HepG2 (cell line): ENCODE data around the gene DLX4. TPM values are rescaled to one million over a fixed set of nuclear protein-coding genes. Genes with fewer than 3 reads are reported as not detected.

Experiments used
- ATAC-seq: fragments of 200-7000 bp; cut with Tn5 transposase; 3 replicates; pipeline ENCODE4 v1.9.1; 2020; ENCODE audit warnings: mild to moderate bottlenecking, moderate library complexity
- BruUV-seq: library from RNA; stranded (reverse); fragments of 400-500 nt; replicated peaks from 2 replicates; lab custom pipeline; 2021; lab: Mats Ljungman, UMichigan
- CTCF ChIA-PET: fragments of 300-600 bp; formaldehyde crosslinking; extraction: SDS; loops from one replicate; lab custom pipeline; 2021; ENCODE audit warnings: low total read pairs, inconsistent platforms, low intra/inter-chr PET ratio; lab: Yijun Ruan, JAX
- POLR2A ChIA-PET: fragments of 350-600 bp; sonication (Branson Sonifier 250); formaldehyde crosslinking; loops from one replicate; lab custom pipeline; 2020; ENCODE audit warnings: antibody characterized with exemption, inconsistent platforms; lab: Yijun Ruan, JAX
- DNase-seq: peaks from one replicate; pipeline ENCODE4 v3.0.0-alpha.2; 2015; ENCODE audit warnings: low spot score
- FAIRE-seq: peaks from 3 replicates; lab custom pipeline; 2011; peaks lifted over from hg19 to GRCh38; lab: Jason Lieb, UNC
- H2AFZ ChIP-seq: one replicate; pipeline ENCODE4 v1.6.1; 2011; ENCODE audit warnings: low read length, inconsistent platforms
- H3K27ac ChIP-seq: fragments of 300-600 bp; 3 replicates; pipeline ENCODE4 v1.8.0; 2011; ENCODE audit warnings: mixed run types, mild to moderate bottlenecking, mixed read lengths, low read length, inconsistent platforms; ENCODE audit not compliant: insufficient read depth; ENCODE audit errors: extremely low read length
- H3K27me3 ChIP-seq, 2 experiments: fragments of 200-600 bp in 1 of 2; 2 replicates in 1 of 2; 3 replicates in 1 of 2; pipeline versions ENCODE4 v1.6.0 to v1.8.0; 2011; ENCODE audit warnings: low read length in 2 of 2, mild to moderate bottlenecking in 2 of 2, moderate library complexity in 2 of 2, inconsistent platforms in 1 of 2; ENCODE audit not compliant: insufficient read depth in 2 of 2, control insufficient read depth in 1 of 2
- H3K36me3 ChIP-seq, 2 experiments: fragments of 200-600 bp in 1 of 2; replicated peaks in 1 of 2; 2 replicates in 1 of 2; 3 replicates in 1 of 2; pipeline versions ENCODE4 v1.5.1 to v1.8.0; 2011; ENCODE audit warnings: low read length in 2 of 2, inconsistent platforms in 1 of 2; ENCODE audit not compliant: insufficient read depth in 2 of 2, control insufficient read depth in 1 of 2
- H3K4me1 ChIP-seq: 2 replicates; pipeline ENCODE4 v1.5.1; 2012; ENCODE audit warnings: low read length, inconsistent platforms; ENCODE audit not compliant: insufficient read depth
- H3K4me2 ChIP-seq: 2 replicates; pipeline ENCODE4 v1.6.0; 2011; ENCODE audit warnings: low read depth, low read length, inconsistent platforms
- H3K4me3 ChIP-seq, 3 experiments: fragments of 200-600 bp in 1 of 3; sonication (generic), shearing (Covaris generic) in 1 of 3; replicated peaks in 1 of 3; 2 replicates each; pipeline ENCODE4 v1.5.1; 2011 to 2016; ENCODE audit warnings: low read length in 3 of 3, inconsistent platforms in 2 of 3, low read depth in 2 of 3, mild to moderate bottlenecking in 2 of 3, control low read depth in 1 of 3, mixed read lengths in 1 of 3; ENCODE audit not compliant: insufficient read depth in 1 of 3
- H3K79me2 ChIP-seq: one replicate; pipeline ENCODE4 v1.6.1; 2011; ENCODE audit warnings: low read length, inconsistent platforms; ENCODE audit not compliant: insufficient read depth
- H3K9ac ChIP-seq: 2 replicates; pipeline ENCODE4 v1.6.0; 2011; ENCODE audit warnings: mild to moderate bottlenecking, low read depth, low read length, inconsistent platforms; ENCODE audit not compliant: insufficient read depth
- H3K9me3 ChIP-seq: 2 replicates; pipeline ENCODE4 v1.5.1; 2012; ENCODE audit warnings: mild to moderate bottlenecking, low read length
- H4K20me1 ChIP-seq: 2 replicates; pipeline ENCODE4 v1.6.0; 2011; ENCODE audit warnings: inconsistent platforms, mild to moderate bottlenecking, low read length, moderate library complexity; ENCODE audit not compliant: insufficient read depth
- ATM ChIP-seq: fragments of 450-650 bp; IDR thresholded peaks from 2 replicates; pipeline ENCODE4 v1.7.1; 2017; ENCODE audit warnings: mild to moderate bottlenecking, borderline replicate concordance
- CBX1 ChIP-seq: IDR thresholded peaks from one replicate; pipeline ENCODE4 v1.6.1; 2016; ENCODE audit warnings: antibody characterized with exemption, low read depth
- ERF ChIP-seq: IDR thresholded peaks from 2 replicates; pipeline ENCODE4 v1.6.1; 2018; ENCODE audit warnings: missing biosample characterization, missing genetic modification reagents
- EZH2 ChIP-seq: conservative IDR thresholded peaks from 2 replicates; pipeline ENCODE4 v1.6.1; 2012; ENCODE audit warnings: mild to moderate bottlenecking, low read depth, low read length, moderate library complexity
- GABPB1 ChIP-seq: IDR thresholded peaks from 2 replicates; pipeline ENCODE4 v1.6.1; 2016; ENCODE audit warnings: mild to moderate bottlenecking, missing genetic modification reagents, moderate library complexity, missing compliant biosample characterization
- KMT2A ChIP-seq: sonication (generic); formaldehyde crosslinking; IDR thresholded peaks from 2 replicates; pipeline ENCODE4 v1.4.0; 2020; ENCODE audit warnings: missing genetic modification reagents
- SIX4 ChIP-seq: sonication (generic); formaldehyde crosslinking; IDR thresholded peaks from 2 replicates; pipeline ENCODE4 v1.4.0; 2020; ENCODE audit warnings: missing genetic modification reagents
- ZNF329 ChIP-seq: sonication (generic); formaldehyde crosslinking; IDR thresholded peaks from 2 replicates; pipeline ENCODE4 v1.9.0; 2021; ENCODE audit warnings: low read depth, mild to moderate bottlenecking, missing genetic modification reagents
- ZNF678 ChIP-seq: sonication (generic); formaldehyde crosslinking; IDR thresholded peaks from 2 replicates; pipeline ENCODE4 v1.4.0; 2020; ENCODE audit warnings: mild to moderate bottlenecking, missing genetic modification reagents
- ZNF75D ChIP-seq: sonication (generic); formaldehyde crosslinking; IDR thresholded peaks from 2 replicates; pipeline ENCODE4 v1.8.1; 2023; ENCODE audit warnings: missing genetic modification reagents, mild to moderate bottlenecking, borderline replicate concordance
- WGBS: methylation state at CpG from one replicate; pipeline ENCODE4 v1.1.6; 2017; ENCODE audit warnings: low lambda C conversion rate; 5-methylcytosine and 5-hydroxymethylcytosine counted together
- in situ Hi-C: cut with HindIII; loops from 2 replicates; pipeline ENCODE4 v1.10.0; 2017; ENCODE audit warnings: low pct_unique_long_range_greater_than_20kb; ENCODE audit not compliant: extremely low pct_ligation_motif_present
- intact Hi-C: fragments of 100-400 bp; cut with micrococcal nuclease; formaldehyde crosslinking; loops from one replicate; pipeline ENCODE4 v1.10.0; 2022; ENCODE audit not compliant: unreplicated experiment
- polyA plus RNA-seq, 8 experiments: library from polyadenylated mRNA; depleted of rRNA in 3 of 8; stranded (reverse) in 7 of 8; unstranded in 1 of 8; fragments of >200 nt; fragmentation: Illumina TruSeq in 4 of 8; extraction: Trizol in 4 of 8; gene quantifications; 2 replicates each; pipeline versions ENCODE4 v1.2.1 to v1.2.3, GENCODE V29; 2011 to 2016; ENCODE audit warnings: low read depth in 4 of 8, missing spikeins in 1 of 8, mixed read lengths in 1 of 8; ENCODE audit not compliant: insufficient read depth in 1 of 8
- total RNA-seq, 5 experiments: library from RNA; depleted of rRNA; stranded (reverse); fragments of >200 nt; fragmentation: Illumina TruSeq; extraction: Trizol; gene quantifications; 2 replicates each; pipeline ENCODE4 v1.2.3, GENCODE V29; 2016; ENCODE audit warnings: low read depth in 1 of 5
- TF ChIP-seq, protein P1 (sequence below): sonication (generic); formaldehyde crosslinking; IDR thresholded peaks from 2 replicates; pipeline ENCODE4 v1.4.0; 2020; ENCODE audit warnings: missing genetic modification reagents
- TF ChIP-seq, protein P2 (sequence below): sonication (generic); formaldehyde crosslinking; IDR thresholded peaks from 2 replicates; pipeline ENCODE4 v1.4.0; 2020; ENCODE audit warnings: mild to moderate bottlenecking, missing genetic modification reagents
- TF ChIP-seq, protein P3 (sequence below): sonication (generic); formaldehyde crosslinking; IDR thresholded peaks from 2 replicates; pipeline ENCODE4 v1.4.0; 2020; ENCODE audit warnings: missing genetic modification reagents
- TF ChIP-seq, protein P4 (sequence below): sonication (generic); IDR thresholded peaks from 2 replicates; pipeline ENCODE4 v1.6.1; 2016; ENCODE audit warnings: low read depth, borderline replicate concordance

DLX4 gene
- total and polyA plus RNA-seq, 2 of the 13 experiments (the other 11 are each of a cell fraction or from before 2014, with no cell fraction given) = 0.55 to 2.3 TPM

DNA sequence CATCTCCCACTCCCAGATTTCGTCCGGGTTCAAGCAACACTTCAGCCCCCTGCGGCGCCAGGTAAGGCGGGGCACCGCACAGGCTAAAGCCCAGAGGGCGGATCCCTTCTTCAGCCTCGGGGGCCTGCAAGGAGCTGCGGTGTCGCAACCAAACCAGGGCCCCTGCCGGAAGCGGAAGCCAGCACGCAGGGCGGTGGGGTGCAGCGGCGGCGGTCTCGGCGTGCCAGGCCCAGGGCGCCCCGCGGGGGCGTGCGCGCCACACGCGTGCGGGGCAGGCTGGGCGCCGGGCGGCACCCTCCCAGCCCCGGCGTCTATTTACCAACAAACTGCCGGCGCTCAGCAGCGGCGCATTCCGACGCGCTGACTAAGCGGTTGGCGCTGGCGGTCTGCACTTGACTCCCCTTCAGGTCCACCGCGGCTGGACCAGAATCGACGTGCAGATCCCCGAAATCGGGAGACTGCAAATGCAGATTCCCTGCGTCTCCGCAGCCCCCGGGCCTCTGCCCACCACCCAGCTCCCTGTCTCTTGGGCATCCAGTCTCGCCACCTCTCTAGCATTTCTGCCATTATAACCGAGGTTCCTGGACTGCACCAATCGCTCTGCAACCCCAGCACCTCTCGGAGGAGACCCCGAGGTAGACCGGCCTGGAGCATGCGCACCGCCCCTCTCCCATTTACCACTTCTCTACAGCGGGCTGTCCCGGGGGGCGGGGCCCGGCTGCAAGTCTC lies 421 bp upstream of the DLX4 start (continued):
- TF ChIP-seq, protein P1, sequence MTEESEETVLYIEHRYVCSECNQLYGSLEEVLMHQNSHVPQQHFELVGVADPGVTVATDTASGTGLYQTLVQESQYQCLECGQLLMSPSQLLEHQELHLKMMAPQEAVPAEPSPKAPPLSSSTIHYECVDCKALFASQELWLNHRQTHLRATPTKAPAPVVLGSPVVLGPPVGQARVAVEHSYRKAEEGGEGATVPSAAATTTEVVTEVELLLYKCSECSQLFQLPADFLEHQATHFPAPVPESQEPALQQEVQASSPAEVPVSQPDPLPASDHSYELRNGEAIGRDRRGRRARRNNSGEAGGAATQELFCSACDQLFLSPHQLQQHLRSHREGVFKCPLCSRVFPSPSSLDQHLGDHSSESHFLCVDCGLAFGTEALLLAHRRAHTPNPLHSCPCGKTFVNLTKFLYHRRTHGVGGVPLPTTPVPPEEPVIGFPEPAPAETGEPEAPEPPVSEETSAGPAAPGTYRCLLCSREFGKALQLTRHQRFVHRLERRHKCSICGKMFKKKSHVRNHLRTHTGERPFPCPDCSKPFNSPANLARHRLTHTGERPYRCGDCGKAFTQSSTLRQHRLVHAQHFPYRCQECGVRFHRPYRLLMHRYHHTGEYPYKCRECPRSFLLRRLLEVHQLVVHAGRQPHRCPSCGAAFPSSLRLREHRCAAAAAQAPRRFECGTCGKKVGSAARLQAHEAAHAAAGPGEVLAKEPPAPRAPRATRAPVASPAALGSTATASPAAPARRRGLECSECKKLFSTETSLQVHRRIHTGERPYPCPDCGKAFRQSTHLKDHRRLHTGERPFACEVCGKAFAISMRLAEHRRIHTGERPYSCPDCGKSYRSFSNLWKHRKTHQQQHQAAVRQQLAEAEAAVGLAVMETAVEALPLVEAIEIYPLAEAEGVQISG (CRISPR knock-in tag) = peak; percentile 69
- TF ChIP-seq CBX1 = peak; percentile 11
- 0 out of 2 replicates have a peak, but pooled peaks have one; percentile 74 for TF ChIP-seq ZNF678 (CRISPR knock-in tag)

DNA sequence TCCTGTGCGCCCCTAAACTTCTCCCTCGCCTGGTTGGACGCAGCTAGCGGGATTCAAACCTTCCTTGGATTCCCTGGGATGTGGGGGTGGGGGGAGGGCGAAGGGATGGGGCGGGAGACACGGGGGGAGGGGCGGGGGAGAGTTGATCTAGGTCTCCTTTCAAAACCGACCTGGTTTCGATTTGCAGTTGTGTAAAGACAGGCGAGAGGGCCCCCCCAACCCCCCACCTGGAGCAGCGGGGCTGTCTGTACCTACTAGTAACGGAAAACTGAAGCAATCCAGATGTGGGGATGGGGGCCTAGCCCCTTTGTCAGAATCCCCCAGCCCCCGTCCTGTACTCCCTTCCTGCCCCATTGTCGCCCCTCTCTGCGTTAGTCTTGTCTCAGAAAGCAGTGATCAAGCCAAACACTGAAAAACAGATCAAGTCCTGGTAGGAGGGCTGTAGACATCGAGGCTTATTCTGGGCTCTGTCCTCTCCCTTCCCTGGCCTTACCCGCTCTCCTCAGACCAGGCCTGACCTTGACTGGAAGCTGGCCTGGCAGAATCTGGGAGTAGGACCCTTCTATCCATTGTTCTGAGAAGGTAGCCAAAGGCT lies 902 bp downstream of the DLX4 start:
- ATAC-seq (no peak), FAIRE-seq (no peak), DNase-seq (no peak)
- POLR2A ChIA-PET = no interaction called here
- Histone ChIP-seq H3K36me3 (no peaks in the 10 kb centered on the region), H3K4me1 (peaks cover 47% of the 10 kb centered on the region), H2AFZ (no peak overlapping the region), H3K4me3 (peak overlapping the region in 2 of 3 experiments; percentile 54 to 80; a peak in 3 of 6 replicates), H3K4me2 (peak overlapping the region; percentile 97), H4K20me1 (peaks cover 4% of the 10 kb centered on the region; the same call in 1 of the 2 replicates), H3K9ac (no peak overlapping the region), H3K79me2 (no peaks in the 10 kb centered on the region), H3K27me3 (peaks cover 42 to 96% of the 10 kb centered on the region in 2 experiments), H3K9me3 (no peaks in the 10 kb centered on the region), H3K27ac (no peak overlapping the region)
- intact Hi-C loops = no loop called here
- BruUV-seq = no TSS peak
- in situ Hi-C loops = no loop called here
- WGBS = 32% methylated on average over 18 of the region's 18 CpGs
- CTCF ChIA-PET = no interaction called here
- TF ChIP-seq EZH2 = 0 out of 2 replicates have a peak, but pooled peaks have one; percentile 13
- TF ChIP-seq ZNF75D (CRISPR knock-in tag) = no peak
- TF ChIP-seq ATM = no peak
- TF ChIP-seq ERF (CRISPR knock-in tag) = no peak
- TF ChIP-seq, protein P2, sequence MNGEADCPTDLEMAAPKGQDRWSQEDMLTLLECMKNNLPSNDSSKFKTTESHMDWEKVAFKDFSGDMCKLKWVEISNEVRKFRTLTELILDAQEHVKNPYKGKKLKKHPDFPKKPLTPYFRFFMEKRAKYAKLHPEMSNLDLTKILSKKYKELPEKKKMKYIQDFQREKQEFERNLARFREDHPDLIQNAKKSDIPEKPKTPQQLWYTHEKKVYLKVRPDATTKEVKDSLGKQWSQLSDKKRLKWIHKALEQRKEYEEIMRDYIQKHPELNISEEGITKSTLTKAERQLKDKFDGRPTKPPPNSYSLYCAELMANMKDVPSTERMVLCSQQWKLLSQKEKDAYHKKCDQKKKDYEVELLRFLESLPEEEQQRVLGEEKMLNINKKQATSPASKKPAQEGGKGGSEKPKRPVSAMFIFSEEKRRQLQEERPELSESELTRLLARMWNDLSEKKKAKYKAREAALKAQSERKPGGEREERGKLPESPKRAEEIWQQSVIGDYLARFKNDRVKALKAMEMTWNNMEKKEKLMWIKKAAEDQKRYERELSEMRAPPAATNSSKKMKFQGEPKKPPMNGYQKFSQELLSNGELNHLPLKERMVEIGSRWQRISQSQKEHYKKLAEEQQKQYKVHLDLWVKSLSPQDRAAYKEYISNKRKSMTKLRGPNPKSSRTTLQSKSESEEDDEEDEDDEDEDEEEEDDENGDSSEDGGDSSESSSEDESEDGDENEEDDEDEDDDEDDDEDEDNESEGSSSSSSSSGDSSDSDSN (CRISPR knock-in tag) = no peak
- TF ChIP-seq KMT2A (CRISPR knock-in tag) = no peak
- no peak for TF ChIP-seq SIX4 (CRISPR knock-in tag)
- TF ChIP-seq, protein P3, sequence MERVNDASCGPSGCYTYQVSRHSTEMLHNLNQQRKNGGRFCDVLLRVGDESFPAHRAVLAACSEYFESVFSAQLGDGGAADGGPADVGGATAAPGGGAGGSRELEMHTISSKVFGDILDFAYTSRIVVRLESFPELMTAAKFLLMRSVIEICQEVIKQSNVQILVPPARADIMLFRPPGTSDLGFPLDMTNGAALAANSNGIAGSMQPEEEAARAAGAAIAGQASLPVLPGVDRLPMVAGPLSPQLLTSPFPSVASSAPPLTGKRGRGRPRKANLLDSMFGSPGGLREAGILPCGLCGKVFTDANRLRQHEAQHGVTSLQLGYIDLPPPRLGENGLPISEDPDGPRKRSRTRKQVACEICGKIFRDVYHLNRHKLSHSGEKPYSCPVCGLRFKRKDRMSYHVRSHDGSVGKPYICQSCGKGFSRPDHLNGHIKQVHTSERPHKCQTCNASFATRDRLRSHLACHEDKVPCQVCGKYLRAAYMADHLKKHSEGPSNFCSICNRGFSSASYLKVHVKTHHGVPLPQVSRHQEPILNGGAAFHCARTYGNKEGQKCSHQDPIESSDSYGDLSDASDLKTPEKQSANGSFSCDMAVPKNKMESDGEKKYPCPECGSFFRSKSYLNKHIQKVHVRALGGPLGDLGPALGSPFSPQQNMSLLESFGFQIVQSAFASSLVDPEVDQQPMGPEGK = 0 out of 2 replicates have a peak, but pooled peaks have one; percentile 20
- TF ChIP-seq, protein P4, sequence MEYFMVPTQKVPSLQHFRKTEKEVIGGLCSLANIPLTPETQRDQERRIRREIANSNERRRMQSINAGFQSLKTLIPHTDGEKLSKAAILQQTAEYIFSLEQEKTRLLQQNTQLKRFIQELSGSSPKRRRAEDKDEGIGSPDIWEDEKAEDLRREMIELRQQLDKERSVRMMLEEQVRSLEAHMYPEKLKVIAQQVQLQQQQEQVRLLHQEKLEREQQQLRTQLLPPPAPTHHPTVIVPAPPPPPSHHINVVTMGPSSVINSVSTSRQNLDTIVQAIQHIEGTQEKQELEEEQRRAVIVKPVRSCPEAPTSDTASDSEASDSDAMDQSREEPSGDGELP = no peak
- no peak for TF ChIP-seq ZNF329
- TF ChIP-seq GABPB1 (CRISPR knock-in tag) = 0 out of 2 replicates have a peak, but pooled peaks have one; percentile 4
